Effector memory CD8-positive, alpha-beta T cell (primary cell): Measurements from ENCODE around the gene FGF21.
"Not testable (repeated sequence)": the region's sequence is repeated elsewhere in the genome, so short reads cannot be mapped to it uniquely, and the experiment has no call there.

Source experiments
- ATAC-seq: fragments of 150-1000 bp; cut with Tn5 transposase; replicated peaks from 2 replicates; pipeline ENCODE4 v1.10.0; 2021; ENCODE audit warnings: mild to moderate bottlenecking, moderate library complexity
- DNase-seq, 3 experiments: peaks; one replicate each; pipeline ENCODE4 v3.0.0; 2021
- H3K27ac Mint-ChIP-seq, 2 donors: one replicate each; pipeline ENCODE4 v1.8.0; 2022; ENCODE audit warnings: mild to moderate bottlenecking in 2 of 2, mixed read lengths in 2 of 2, moderate library complexity in 2 of 2
- H3K27me3 Mint-ChIP-seq, 2 donors: one replicate each; pipeline ENCODE4 v1.8.0; 2022; ENCODE audit warnings: mixed read lengths in 2 of 2
- H3K36me3 Mint-ChIP-seq: one replicate; pipeline ENCODE4 v1.8.0; 2022; ENCODE audit warnings: mild to moderate bottlenecking, moderate library complexity, mixed read lengths; ENCODE audit not compliant: insufficient read depth
- H3K4me1 Mint-ChIP-seq, 2 donors: one replicate each; pipeline ENCODE4 v1.8.0; 2022; ENCODE audit warnings: low read depth in 2 of 2, mixed read lengths in 2 of 2
- H3K4me3 Mint-ChIP-seq, 2 donors: one replicate each; pipeline ENCODE4 v1.8.0; 2022; ENCODE audit warnings: mild to moderate bottlenecking in 2 of 2, mixed read lengths in 2 of 2, moderate library complexity in 2 of 2
- H3K9me3 Mint-ChIP-seq, 2 donors: one replicate each; pipeline ENCODE4 v1.8.0; 2022; ENCODE audit warnings: mixed read lengths in 2 of 2
- total RNA-seq, 9 experiments: gene quantifications; one replicate each; lab custom pipeline; 2026; lab: John Stamatoyannopoulos, UW

The FGF21 gene, protein sequence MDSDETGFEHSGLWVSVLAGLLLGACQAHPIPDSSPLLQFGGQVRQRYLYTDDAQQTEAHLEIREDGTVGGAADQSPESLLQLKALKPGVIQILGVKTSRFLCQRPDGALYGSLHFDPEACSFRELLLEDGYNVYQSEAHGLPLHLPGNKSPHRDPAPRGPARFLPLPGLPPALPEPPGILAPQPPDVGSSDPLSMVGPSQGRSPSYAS
- 0 to 0.06 (median 0) reads per million in 9 experiments for total RNA-seq

DNA sequence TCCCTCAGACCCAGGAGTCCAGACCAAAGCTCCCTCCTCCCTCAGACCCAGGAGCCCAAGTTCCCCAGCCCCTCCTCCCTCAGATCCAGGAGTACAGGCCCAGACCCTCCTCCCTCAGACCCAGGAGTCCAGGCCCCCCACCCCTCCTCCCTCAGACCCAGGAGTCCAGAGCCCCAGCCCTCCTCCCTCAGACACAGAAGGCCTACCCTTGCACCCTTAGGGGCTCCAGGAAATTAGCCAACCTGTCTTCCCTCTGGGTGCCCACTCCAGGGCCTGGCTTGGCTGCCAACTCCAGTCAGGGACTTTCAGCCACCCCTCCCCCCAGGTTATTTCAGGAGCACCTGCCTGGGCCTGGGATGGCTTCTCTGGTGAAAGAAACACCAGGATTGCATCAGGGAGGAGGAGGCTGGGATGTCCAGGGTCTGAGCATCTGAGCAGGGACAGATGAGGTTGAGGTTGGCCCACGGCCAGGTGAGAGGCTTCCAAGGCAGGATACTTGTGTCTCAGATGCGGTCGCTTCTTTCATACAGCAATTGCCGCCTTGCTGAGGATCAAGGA, at the start of gene FGF21:
Gene FGF21, plus strand, starts transcription at position 441 of the 558 bp plus-strand sequence. CDS start 713 bp downstream, outside the sequence.
- H3K27me3 Mint-ChIP-seq: peaks cover 35 to 67% of the 10 kb centered on the region in 2 donors
- no peaks in the 10 kb centered on the region for H3K36me3 Mint-ChIP-seq
- peaks cover 8 to 14% of the 10 kb centered on the region in 2 donors for H3K4me1 Mint-ChIP-seq
- H3K9me3 Mint-ChIP-seq: no peaks in the 10 kb centered on the region
- no peak within 1 kb of the TSS for H3K4me3 Mint-ChIP-seq
- no peak for DNase-seq
- no peak for ATAC-seq
- no peak within 1 kb of the TSS for H3K27ac Mint-ChIP-seq

DNA sequence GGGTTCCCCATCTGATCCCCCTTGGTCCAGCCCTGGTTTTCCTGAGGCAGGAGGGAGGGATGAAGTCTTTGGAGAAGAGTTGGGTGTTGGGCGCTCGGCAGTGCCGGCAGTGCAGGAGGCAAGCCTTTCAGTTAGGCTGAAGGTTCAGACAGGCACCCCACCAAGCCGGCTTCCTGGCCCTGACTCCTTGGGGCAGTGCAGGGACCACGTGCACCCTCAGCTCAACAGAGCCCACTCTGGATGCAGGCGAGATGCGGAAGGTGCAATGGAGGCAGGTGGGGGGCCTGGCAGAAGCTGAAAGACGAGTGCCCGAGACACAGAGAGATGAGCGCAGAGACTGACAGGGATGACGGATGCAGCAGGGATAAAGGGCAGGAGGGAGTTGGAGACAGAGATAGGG, 46.9 kb upstream of the FGF21 start:
- Mint-ChIP-seq H3K36me3 (peaks cover 4% of the 10 kb centered on the region), H3K4me3 (no peak overlapping the region), H3K9me3 (no peaks in the 10 kb centered on the region), H3K27ac (no peak overlapping the region), H3K4me1 (peaks cover 4 to 6% of the 10 kb centered on the region in 2 donors), H3K27me3 (no peaks in the 10 kb centered on the region)
- ATAC-seq (no peak), DNase-seq (no peak)

DNA sequence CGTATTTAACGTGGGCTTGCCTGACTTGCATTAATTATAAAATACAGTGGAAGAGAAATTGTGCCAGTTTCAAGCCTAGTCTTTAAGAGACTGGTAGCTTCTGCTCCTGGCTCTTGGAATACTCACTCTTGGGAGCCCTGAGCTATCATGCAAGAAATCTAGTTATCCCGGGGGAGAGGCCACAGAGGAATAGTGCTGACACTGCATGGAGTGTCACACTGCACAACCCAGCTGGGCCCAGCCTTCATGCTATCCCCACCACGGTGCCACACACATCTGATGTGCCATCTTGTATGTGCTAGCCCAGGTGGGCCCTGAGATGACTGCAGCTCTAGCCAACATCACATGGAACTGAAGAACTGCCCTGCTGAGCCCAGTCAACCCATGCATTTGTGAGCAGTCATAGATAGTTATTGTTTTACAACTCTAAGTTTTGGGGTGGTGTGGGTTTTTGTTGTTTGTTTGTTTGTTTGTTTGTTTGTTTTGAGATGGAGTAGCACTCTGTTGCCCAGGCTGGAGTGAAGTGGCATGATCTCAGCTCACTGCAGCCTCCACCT, 44.1 kb upstream of the FGF21 start:
- no peak overlapping the region for H3K4me3 Mint-ChIP-seq
- ATAC-seq (no peak), DNase-seq (no peak)

DNA sequence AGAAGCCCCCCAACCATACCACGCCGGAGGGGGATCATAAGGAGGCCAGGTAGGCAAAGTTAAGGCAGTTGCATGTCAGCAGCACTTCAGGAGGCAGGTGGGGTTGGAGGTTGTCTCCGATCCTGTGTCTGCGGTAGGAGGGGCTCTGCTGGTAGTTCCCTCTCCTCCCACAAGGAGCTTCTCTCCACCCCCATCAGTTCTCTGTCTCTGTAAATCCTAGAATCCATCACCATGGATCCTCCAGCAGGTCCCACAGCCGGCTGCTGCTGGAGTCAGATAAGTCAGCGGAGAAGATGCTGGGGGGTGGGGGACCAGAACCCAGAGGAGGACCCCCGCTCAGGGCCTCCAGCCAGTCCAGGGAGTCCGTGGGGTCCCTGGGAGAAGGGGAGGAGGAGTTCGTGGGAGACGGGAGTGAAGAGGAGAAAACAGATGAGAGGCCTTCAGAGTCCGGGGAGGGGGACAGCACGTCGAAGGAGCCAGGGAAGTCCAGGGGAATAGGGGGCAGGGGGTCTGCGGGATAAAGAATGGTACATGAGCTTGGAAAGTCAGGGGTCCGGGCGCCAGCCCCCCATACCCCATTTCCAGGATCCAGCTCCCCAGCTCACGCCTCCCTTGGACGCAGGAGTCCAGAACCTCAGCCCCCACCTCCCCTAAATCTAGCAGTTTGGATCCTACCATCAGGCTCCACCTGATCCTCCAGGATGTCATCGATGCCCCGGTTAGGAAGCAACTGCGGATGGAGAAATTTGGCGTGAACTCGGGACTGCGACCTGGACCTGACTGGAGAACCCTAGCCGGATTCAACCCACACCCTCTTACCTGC, 42.1 kb upstream of the FGF21 start:
- Mint-ChIP-seq H3K4me3 (peak overlapping the region; percentile 72 to 73), H3K4me1 (peaks cover 13 to 15% of the 10 kb centered on the region in 2 donors), H3K27ac (peak overlapping the region in 1 of 2 donors; percentile 2), H3K36me3 (no peaks in the 10 kb centered on the region), H3K9me3 (no peaks in the 10 kb centered on the region), H3K27me3 (no peaks in the 10 kb centered on the region)
- no peak for DNase-seq
- ATAC-seq: no peak

More for the DNA sequence above, 44.1 kb upstream of the FGF21 start:
- peaks cover 4% of the 10 kb centered on the region for H3K36me3 Mint-ChIP-seq
- peaks cover 13 to 15% of the 10 kb centered on the region in 2 donors for H3K4me1 Mint-ChIP-seq
- H3K27me3 Mint-ChIP-seq: no peaks in the 10 kb centered on the region
- H3K27ac Mint-ChIP-seq: no peak overlapping the region
- no peaks in the 10 kb centered on the region for H3K9me3 Mint-ChIP-seq

DNA sequence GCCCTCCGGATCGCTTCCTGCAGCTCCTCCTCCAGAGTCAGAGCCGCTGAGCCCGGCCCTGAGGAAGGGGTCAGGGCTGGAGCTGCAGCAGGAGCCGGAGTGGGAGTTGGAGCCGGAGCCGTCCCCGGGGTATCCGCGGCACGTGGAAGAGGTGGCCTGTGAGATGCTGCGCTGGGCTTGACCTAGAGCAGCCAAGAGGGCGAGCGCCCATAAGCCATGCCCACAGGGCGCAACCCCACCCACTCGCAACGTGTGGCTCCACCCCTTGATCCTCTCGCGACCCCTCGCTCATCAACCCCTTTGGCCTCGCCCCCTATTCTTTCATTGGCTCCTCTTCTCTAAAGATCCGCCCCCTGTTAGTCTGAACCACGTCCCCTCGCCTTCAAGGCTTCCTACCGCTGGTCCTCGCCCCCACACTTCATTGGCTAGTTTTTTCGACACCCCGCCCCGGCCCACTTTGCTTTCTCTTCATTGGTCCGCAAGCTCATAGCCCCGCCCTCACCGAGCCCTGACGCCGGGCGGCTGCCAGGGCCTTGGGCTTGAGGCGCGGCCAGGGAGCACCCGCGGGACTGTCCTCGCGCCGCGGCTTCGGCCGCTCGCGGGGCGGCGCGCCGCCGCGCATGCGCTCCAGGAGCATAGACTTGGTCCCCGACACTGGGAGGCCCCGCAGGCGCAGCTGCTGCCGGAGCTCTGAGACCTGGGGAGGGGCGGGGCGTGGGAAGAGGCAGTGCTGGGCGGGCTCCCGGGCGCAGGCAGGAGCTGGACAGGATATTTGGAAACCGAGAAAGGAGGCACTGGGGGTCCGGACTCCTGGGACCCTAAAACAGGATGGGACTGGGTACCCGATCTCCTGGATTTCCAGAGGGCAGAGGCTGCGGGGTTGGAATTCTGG, 41.2 kb upstream of the FGF21 start:
- peak overlapping the region; percentile 72 to 73 for H3K4me3 Mint-ChIP-seq
- H3K4me1 Mint-ChIP-seq: peaks cover 13 to 15% of the 10 kb centered on the region in 2 donors
- peak overlapping the region; percentile 33 to 92 for H3K27ac Mint-ChIP-seq
- ATAC-seq (peak; percentile 92), DNase-seq (peak; percentile 95 to 96 (median 96))
- H3K27me3 Mint-ChIP-seq: no peaks in the 10 kb centered on the region
- peaks cover 1% of the 10 kb centered on the region for H3K36me3 Mint-ChIP-seq
- no peaks in the 10 kb centered on the region for H3K9me3 Mint-ChIP-seq

DNA sequence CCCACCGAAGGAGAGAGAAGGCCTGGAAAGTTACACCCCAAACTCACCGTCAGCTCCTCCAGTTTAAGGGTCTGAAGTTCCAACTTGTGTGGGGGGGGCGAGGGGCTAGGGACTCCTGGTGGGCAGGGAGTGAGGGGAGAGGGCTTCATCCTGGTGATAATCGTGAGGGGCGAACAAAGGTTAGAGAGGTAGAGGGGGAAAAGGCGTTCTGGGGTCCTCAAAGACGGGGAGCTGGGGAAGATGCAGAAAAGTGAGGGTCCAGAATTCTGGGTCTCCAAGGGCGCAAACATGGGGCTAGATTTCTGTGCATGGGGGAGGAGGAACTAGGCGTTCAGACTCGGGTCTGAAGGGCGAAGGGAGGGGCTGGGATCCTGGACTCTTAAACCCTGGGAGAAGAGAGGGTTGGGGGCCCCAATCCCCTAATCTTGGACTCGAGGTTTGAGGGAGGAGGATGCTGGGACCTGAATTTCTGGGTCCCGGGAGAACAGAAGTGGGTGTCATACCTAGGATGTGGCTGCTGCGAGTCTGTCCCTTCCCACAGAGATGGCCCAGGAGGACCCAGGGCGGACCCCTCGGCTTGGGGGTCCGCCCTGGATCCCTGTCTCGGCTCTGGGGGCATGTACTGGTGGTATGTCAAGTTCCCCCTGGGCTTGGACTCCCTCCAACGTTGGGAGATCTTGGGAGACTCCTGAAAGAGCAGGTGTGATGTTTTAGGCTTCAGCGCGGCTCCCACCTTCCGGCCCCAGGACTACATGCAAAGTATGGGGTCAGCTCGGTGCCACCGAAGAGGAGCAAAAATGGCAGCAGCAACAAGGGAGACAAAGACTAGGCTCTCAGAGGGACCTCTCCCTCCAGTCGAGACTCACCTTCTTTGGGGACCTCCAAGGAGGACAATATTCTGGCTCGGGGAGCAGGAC, 40.3 kb upstream of the FGF21 start:
- H3K27ac Mint-ChIP-seq: peak overlapping the region; percentile 33 to 92
- peak overlapping the region; percentile 72 to 73 for H3K4me3 Mint-ChIP-seq
- peaks cover 13 to 15% of the 10 kb centered on the region in 2 donors for H3K4me1 Mint-ChIP-seq
- H3K27me3 Mint-ChIP-seq: no peaks in the 10 kb centered on the region
- no peak for DNase-seq
- no peaks in the 10 kb centered on the region for H3K9me3 Mint-ChIP-seq
- ATAC-seq: no peak
- H3K36me3 Mint-ChIP-seq: peaks cover 4% of the 10 kb centered on the region

DNA sequence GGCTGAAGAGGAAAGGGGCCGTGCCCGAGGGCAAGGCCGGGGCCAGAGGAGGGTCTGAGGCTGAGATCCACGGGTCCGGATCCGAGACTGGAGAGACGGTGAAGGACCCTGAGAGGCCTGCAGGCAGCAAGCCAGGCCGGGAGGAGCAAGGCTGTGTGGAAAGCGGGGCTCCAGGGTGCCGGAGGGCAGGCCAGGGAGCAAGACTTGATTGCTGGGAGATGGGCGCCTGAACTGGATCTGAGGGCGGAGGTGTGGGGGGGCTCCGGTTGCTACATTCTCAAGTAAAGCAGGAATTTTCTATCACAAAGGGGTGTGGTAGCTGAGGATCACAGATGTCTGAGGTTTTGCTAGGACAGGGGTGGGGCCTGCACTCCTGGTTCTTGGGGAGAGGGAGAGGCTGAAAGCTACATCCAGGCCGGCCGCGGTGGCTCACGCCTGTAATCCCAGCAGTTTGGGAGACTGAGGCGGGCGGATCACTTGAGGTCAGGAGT, 39.6 kb upstream of the FGF21 start:
- Mint-ChIP-seq H3K9me3 (no peaks in the 10 kb centered on the region), H3K4me3 (no peak overlapping the region), H3K36me3 (peaks cover 4% of the 10 kb centered on the region), H3K27ac (peak overlapping the region in 1 of 2 donors; percentile 92), H3K4me1 (peaks cover 15 to 18% of the 10 kb centered on the region in 2 donors), H3K27me3 (no peaks in the 10 kb centered on the region)
- DNase-seq (no peak), ATAC-seq (no peak)

DNA sequence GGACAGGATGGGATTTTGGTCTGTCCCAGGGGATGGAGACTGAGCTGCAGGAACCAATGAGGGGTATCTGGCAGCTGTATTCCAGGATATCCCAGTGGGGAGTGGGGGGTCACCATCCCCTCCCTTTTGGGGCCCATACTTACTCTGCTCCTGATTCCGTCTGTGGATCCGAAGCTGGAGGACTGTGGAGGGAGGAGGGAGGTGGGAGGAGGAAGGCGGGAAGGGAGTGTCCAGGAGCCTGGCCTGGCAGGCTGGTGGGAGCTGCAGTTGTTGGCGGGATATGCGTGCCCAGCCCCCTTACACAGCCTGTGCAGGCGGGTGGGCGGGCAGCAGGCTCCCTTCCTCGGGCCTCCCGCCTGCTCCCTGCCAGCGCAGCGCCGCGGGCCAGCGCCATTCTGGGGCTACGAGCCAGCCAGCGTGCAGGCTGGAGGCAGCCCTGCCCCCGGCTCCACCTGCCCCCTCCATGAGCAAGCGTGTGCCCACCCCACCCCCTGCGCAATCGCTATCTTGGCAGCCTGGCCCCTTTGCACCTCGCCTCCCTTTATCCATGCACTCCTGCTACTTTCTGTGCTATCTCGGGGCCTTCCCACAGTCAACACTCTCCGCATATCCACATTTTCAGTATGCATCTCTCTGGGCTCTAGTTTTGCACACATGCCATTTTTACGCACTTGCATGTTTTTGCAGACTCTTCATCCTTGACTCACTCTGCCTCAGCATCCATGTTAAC, 38.6 kb upstream of the FGF21 start:
- DNase-seq: no peak
- H3K27ac Mint-ChIP-seq: no peak overlapping the region
- no peak overlapping the region for H3K4me3 Mint-ChIP-seq
- no peaks in the 10 kb centered on the region for H3K9me3 Mint-ChIP-seq
- no peaks in the 10 kb centered on the region for H3K27me3 Mint-ChIP-seq
- H3K4me1 Mint-ChIP-seq: peaks cover 20 to 21% of the 10 kb centered on the region in 2 donors
- peaks cover 4% of the 10 kb centered on the region for H3K36me3 Mint-ChIP-seq
- ATAC-seq: no peak

DNA sequence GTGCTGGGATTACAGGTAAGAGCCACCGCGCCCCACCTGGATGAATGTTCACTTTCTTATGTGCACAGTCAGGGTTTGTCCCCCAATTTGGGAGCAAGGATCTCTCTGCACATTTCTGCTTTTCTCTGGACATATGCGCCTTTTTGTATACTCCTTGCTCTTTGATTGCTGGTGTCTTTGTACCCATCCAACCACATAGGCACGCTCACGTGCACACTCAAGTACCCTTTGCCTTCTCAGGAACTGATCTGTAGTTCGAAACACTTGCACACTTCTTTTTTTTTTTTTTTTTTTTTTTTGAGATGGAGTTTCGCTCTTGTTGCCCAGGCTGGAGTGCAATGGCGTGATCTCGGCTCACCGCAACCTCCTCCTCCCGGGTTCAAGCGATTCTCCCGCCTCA, 37.2 kb upstream of the FGF21 start:
- H3K27me3 Mint-ChIP-seq, H3K36me3 Mint-ChIP-seq: not testable (repeated sequence)

DNA sequence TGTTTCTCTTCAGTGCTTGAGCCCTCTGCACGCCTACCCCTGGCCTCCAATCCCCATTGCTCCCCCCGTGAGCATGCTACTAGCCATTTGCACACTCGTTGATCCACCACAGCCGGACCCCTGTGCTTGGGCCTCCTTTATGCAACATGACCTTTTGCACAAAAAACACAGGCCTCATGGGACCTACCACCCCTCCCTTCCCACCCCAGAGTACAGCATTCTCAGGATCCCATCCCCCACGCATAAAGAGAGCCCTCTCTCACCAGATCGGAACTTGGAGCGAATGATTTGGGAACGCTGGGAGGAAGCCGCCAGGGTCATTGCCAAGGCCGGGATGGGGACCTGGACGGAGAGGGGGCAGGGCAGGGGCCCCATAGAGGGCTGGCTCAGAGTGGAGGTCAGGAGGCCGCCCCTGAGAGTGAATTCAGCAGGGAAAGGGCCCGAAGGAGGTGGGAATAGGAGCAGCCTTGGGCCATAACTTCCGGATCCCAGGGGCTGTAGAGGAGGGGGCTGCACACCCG, 36.6 kb upstream of the FGF21 start:
- peaks cover 4% of the 10 kb centered on the region for H3K36me3 Mint-ChIP-seq
- no peak for ATAC-seq
- H3K9me3 Mint-ChIP-seq: no peaks in the 10 kb centered on the region
- H3K4me1 Mint-ChIP-seq: peaks cover 13 to 16% of the 10 kb centered on the region in 2 donors
- no peaks in the 10 kb centered on the region for H3K27me3 Mint-ChIP-seq
- H3K27ac Mint-ChIP-seq: no peak overlapping the region
- no peak overlapping the region for H3K4me3 Mint-ChIP-seq
- no peak for DNase-seq

More for the DNA sequence above, 37.2 kb upstream of the FGF21 start:
- not testable (repeated sequence) for DNase-seq, H3K4me3 Mint-ChIP-seq, H3K9me3 Mint-ChIP-seq, H3K27ac Mint-ChIP-seq, ATAC-seq
- peaks cover 17 to 18% of the 10 kb centered on the region in 2 donors for H3K4me1 Mint-ChIP-seq
